HCT116 (cell line): ENCODE results near the gene SCT. TPM values are rescaled to one million over a fixed set of nuclear protein-coding genes. Genes with fewer than 3 reads are reported as not detected.

Experiments
- ATAC-seq: fragments of 200-7000 bp; cut with Tn5 transposase; 2 replicates; pipeline ENCODE4 v1.9.1; 2020; ENCODE audit warnings: mild to moderate bottlenecking, moderate library complexity
- BruUV-seq: library from RNA; stranded (reverse); fragments of 400-500 nt; replicated peaks from 2 replicates; lab custom pipeline; 2021; lab: Mats Ljungman, UMichigan
- CTCF ChIA-PET: fragments of 300-600 bp; sonication (Branson Sonifier 250); formaldehyde crosslinking; loops from one replicate; lab custom pipeline; 2021; ENCODE audit warnings: antibody characterized with exemption; lab: Charles Lee
- POLR2A ChIA-PET: fragments of 300-600, 350-600 bp; sonication (Branson Sonifier 250); formaldehyde crosslinking; loops from one replicate; lab custom pipeline; 2021; ENCODE audit warnings: antibody characterized with exemption; lab: Charles Lee
- RAD21 ChIA-PET, 2 experiments: fragments of 300-600 bp; sonication (Branson Sonifier 250); formaldehyde crosslinking; loops; one replicate each; lab custom pipeline; 2023; ENCODE audit warnings: low total read pairs in 2 of 2; ENCODE audit not compliant: uncharacterized antibody in 2 of 2, unreplicated experiment in 2 of 2, low non-redundant PET in 1 of 2; lab: Charles Lee
- DNase-seq: peaks from one replicate; pipeline ENCODE4 v3.0.0-alpha.2; 2010; ENCODE audit warnings: low read depth, low spot score
- H2AFZ ChIP-seq: fragments of 200-600 bp; shearing (Covaris generic), sonication (generic); 2 replicates; pipeline ENCODE4 v1.6.1; 2017; ENCODE audit warnings: low read depth, mixed run types, mixed read lengths, antibody characterized with exemption, low read length; ENCODE audit not compliant: poor library complexity, severe bottlenecking
- H3K27ac ChIP-seq: 2 replicates; pipeline ENCODE4 v1.5.1; 2012; ENCODE audit warnings: low read depth, low read length
- H3K27me3 ChIP-seq: fragments of 200-600 bp; sonication (generic); 2 replicates; pipeline ENCODE4 v1.6.1; 2016; ENCODE audit warnings: mixed run types, low read length, mixed read lengths; ENCODE audit not compliant: insufficient read depth
- H3K36me3 ChIP-seq, 2 experiments: fragments of 200-500 bp in 1 of 2; fragments of 200-600 bp in 1 of 2; sonication (Bioruptor generic) in 1 of 2; sonication (generic) in 1 of 2; 2 replicates each; pipeline versions ENCODE4 v1.5.1 to v1.6.1; 2014 to 2016; ENCODE audit warnings: low read length in 2 of 2, inconsistent platforms in 1 of 2, mixed read lengths in 1 of 2, mixed run types in 1 of 2; ENCODE audit not compliant: insufficient read depth in 2 of 2, control insufficient read depth in 1 of 2
- H3K4me1 ChIP-seq, 2 experiments: fragments of 200-600 bp in 1 of 2; sonication (generic) in 1 of 2; 2 replicates each; pipeline versions ENCODE4 v1.5.1 to v1.6.1; 2012 to 2017; ENCODE audit warnings: low read length in 2 of 2, inconsistent platforms in 1 of 2, mild to moderate bottlenecking in 1 of 2, mixed read lengths in 1 of 2, mixed run types in 1 of 2, moderate library complexity in 1 of 2; ENCODE audit not compliant: insufficient read depth in 2 of 2, control insufficient read depth in 1 of 2
- H3K4me2 ChIP-seq: fragments of 200-600 bp; sonication (generic); 2 replicates; pipeline ENCODE4 v1.6.1; 2017; ENCODE audit warnings: mixed run types, low read length, mixed read lengths
- H3K4me3 ChIP-seq, 2 experiments: fragments of 200-600 bp in 1 of 2; sonication (generic) in 1 of 2; replicated peaks in 1 of 2; 2 replicates each; pipeline ENCODE4 v1.5.1; 2011 to 2016; ENCODE audit warnings: low read length in 2 of 2, control low read depth in 1 of 2, low read depth in 1 of 2, mild to moderate bottlenecking in 1 of 2, mixed read lengths in 1 of 2, mixed run types in 1 of 2
- H3K79me2 ChIP-seq: fragments of 200-600 bp; sonication (generic); 2 replicates; pipeline ENCODE4 v1.6.1; 2017; ENCODE audit warnings: mild to moderate bottlenecking, mixed run types, low read length, moderate library complexity, mixed read lengths; ENCODE audit not compliant: insufficient read depth
- H3K9ac ChIP-seq: fragments of 200-600 bp; sonication (generic); 2 replicates; pipeline ENCODE4 v1.6.1; 2016; ENCODE audit warnings: low read length, mixed read lengths
- H3K9me2 ChIP-seq: fragments of 200-600 bp; sonication (generic), shearing (Covaris generic); 2 replicates; pipeline ENCODE4 v1.6.1; 2017; ENCODE audit warnings: mixed run types, mild to moderate bottlenecking, moderate library complexity; ENCODE audit not compliant: insufficient read depth
- H3K9me3 ChIP-seq, 2 experiments: fragments of 200-500 bp in 1 of 2; fragments of 200-600 bp in 1 of 2; sonication (Bioruptor generic) in 1 of 2; sonication (generic) in 1 of 2; 2 replicates each; pipeline ENCODE4 v1.6.1; 2014 to 2017; ENCODE audit warnings: low read length in 2 of 2, mixed read lengths in 2 of 2, inconsistent platforms in 1 of 2, low read depth in 1 of 2, mild to moderate bottlenecking in 1 of 2, mixed run types in 1 of 2, moderate library complexity in 1 of 2; ENCODE audit not compliant: control insufficient read depth in 1 of 2, insufficient read depth in 1 of 2
- H4K20me1 ChIP-seq: fragments of 200-600 bp; sonication (generic), shearing (Covaris generic); 2 replicates; pipeline ENCODE4 v1.6.1; 2017; ENCODE audit warnings: mixed run types, mild to moderate bottlenecking, moderate library complexity; ENCODE audit not compliant: insufficient read depth
- CBX3 ChIP-seq: IDR thresholded peaks from 2 replicates; pipeline ENCODE4 v1.6.1; 2012; ENCODE audit warnings: low read depth
- EGR1 ChIP-seq: IDR thresholded peaks from 2 replicates; pipeline ENCODE4 v1.6.1; 2012; ENCODE audit warnings: low read depth
- ELF1 ChIP-seq: IDR thresholded peaks from 2 replicates; pipeline ENCODE4 v1.6.1; 2012; ENCODE audit warnings: low read depth, borderline replicate concordance
- EZH2 ChIP-seq: fragments of 200-600 bp; sonication (generic); IDR thresholded peaks from 2 replicates; pipeline ENCODE4 v1.6.1; 2017; ENCODE audit warnings: antibody characterized with exemption, mixed run types
- EZH2phosphoT487 ChIP-seq: fragments of 200-600 bp; IDR thresholded peaks from 2 replicates; pipeline ENCODE4 v1.6.1; 2018; ENCODE audit warnings: antibody characterized with exemption, borderline replicate concordance
- FOSL1 ChIP-seq: IDR thresholded peaks from 2 replicates; pipeline ENCODE4 v1.6.1; 2012; ENCODE audit warnings: low read depth
- JUND ChIP-seq: IDR thresholded peaks from 2 replicates; pipeline ENCODE4 v1.6.1; 2012
- POLR2A ChIP-seq: IDR thresholded peaks from 2 replicates; pipeline ENCODE4 v1.7.0; 2011; ENCODE audit warnings: borderline replicate concordance; ENCODE audit not compliant: insufficient read depth, insufficient read length; ENCODE audit errors: extremely low read depth
- RAD21 ChIP-seq: IDR thresholded peaks from 2 replicates; pipeline ENCODE4 v1.6.1; 2012; ENCODE audit warnings: low read depth, mild to moderate bottlenecking
- SP1 ChIP-seq: IDR thresholded peaks from 2 replicates; pipeline ENCODE4 v1.6.1; 2012; ENCODE audit warnings: low read depth
- SRF ChIP-seq: IDR thresholded peaks from 2 replicates; pipeline ENCODE4 v1.6.1; 2012; ENCODE audit warnings: low read depth
- TCF7L2 ChIP-seq: IDR thresholded peaks from 2 replicates; pipeline ENCODE4 v1.7.0; 2011; ENCODE audit warnings: borderline replicate concordance, inconsistent platforms; ENCODE audit not compliant: insufficient read depth, insufficient read length; ENCODE audit errors: extremely low read depth
- ZFX ChIP-seq: fragments of 450-650 bp; IDR thresholded peaks from 2 replicates; pipeline ENCODE4 v1.6.1; 2017
- ZNF274 ChIP-seq: fragments of 200-500 bp; sonication (Bioruptor generic); IDR thresholded peaks from 2 replicates; pipeline ENCODE4 v1.6.1; 2014; ENCODE audit warnings: mild to moderate bottlenecking, low read depth, low read length, inconsistent platforms
- intact Hi-C: fragments of 100-400 bp; cut with micrococcal nuclease; formaldehyde crosslinking; loops from 2 replicates; pipeline ENCODE4 v1.10.0; 2022
- total RNA-seq: library from RNA; stranded (reverse); gene quantifications from one replicate; pipeline ENCODE4 v1.2.1, GENCODE V29; 2021; ENCODE audit not compliant: unreplicated experiment
- TF ChIP-seq, protein P1 (sequence below): IDR thresholded peaks from 2 replicates; pipeline ENCODE4 v1.6.1; 2012; ENCODE audit warnings: low read depth
- TF ChIP-seq, protein P2 (sequence below): IDR thresholded peaks from 2 replicates; pipeline ENCODE4 v1.6.1; 2012

Gene SCT
- total RNA-seq, 1 experiment from 2014 or later: not detected

DNA sequence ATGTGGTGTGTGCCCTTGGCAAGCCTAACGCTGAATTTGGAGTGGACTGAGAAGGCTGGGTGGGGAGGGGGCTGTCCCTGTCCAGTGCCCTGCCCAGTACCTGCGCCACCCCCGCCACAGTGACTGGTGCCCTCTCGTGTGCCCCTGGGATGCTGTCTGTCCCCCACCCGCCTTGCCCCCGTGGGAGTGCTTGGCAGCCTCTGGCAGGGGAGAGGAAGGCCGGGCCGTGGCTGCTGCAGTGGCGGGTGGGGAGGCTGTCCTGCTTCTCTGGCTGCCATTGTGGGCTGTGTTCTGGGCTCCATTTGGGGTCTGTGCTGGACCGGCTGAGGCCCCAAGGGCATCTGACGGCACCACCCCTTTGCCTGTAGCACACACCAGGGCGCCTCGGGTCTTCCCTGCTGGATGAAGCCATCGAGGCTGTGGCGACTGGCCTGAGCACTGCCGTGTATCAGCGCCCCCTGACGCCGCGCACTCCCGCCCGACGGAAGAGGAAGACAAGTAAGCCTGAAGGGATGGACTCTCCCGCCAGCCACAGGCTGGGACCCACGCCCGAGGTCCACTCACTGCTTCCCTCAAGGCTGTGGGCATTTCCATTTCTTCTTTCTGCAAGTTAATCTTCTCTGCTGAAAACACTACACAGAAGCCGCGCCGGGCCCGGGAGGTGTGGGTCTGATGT is 28.8 kb downstream of the SCT start:
- Histone ChIP-seq H3K4me3 (no peak overlapping the region), H3K27ac (no peak overlapping the region), H3K9me3 (no peaks in the 10 kb centered on the region), H3K79me2 (peaks cover 81% of the 10 kb centered on the region), H3K9ac (no peak overlapping the region), H2AFZ (no peak overlapping the region), H3K36me3 (peaks cover 60 to 64% of the 10 kb centered on the region in 2 experiments), H3K27me3 (no peaks in the 10 kb centered on the region), H4K20me1 (no peaks in the 10 kb centered on the region), H3K4me1 (peaks cover 0 to 8% of the 10 kb centered on the region in 2 experiments; a peak in 2 of 4 replicates), H3K4me2 (no peak overlapping the region), H3K9me2 (no peaks in the 10 kb centered on the region)
- POLR2A ChIA-PET: no interaction called here
- BruUV-seq: no TSS peak
- CTCF ChIA-PET: no interaction called here
- no peak for DNase-seq
- intact Hi-C loops: no loop called here
- RAD21 ChIA-PET: no interaction called here
- TF ChIP-seq EZH2phosphoT487 (no peak), POLR2A (no peak), CBX3 (no peak), SRF (no peak), RAD21 (no peak), SP1 (no peak), EGR1 (no peak), TCF7L2 (no peak), FOSL1 (no peak), ELF1 (no peak), EZH2 (no peak), ZNF274 (no peak), JUND (no peak), ZFX (no peak)
- TF ChIP-seq, protein P1, sequence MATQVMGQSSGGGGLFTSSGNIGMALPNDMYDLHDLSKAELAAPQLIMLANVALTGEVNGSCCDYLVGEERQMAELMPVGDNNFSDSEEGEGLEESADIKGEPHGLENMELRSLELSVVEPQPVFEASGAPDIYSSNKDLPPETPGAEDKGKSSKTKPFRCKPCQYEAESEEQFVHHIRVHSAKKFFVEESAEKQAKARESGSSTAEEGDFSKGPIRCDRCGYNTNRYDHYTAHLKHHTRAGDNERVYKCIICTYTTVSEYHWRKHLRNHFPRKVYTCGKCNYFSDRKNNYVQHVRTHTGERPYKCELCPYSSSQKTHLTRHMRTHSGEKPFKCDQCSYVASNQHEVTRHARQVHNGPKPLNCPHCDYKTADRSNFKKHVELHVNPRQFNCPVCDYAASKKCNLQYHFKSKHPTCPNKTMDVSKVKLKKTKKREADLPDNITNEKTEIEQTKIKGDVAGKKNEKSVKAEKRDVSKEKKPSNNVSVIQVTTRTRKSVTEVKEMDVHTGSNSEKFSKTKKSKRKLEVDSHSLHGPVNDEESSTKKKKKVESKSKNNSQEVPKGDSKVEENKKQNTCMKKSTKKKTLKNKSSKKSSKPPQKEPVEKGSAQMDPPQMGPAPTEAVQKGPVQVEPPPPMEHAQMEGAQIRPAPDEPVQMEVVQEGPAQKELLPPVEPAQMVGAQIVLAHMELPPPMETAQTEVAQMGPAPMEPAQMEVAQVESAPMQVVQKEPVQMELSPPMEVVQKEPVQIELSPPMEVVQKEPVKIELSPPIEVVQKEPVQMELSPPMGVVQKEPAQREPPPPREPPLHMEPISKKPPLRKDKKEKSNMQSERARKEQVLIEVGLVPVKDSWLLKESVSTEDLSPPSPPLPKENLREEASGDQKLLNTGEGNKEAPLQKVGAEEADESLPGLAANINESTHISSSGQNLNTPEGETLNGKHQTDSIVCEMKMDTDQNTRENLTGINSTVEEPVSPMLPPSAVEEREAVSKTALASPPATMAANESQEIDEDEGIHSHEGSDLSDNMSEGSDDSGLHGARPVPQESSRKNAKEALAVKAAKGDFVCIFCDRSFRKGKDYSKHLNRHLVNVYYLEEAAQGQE: no peak
- TF ChIP-seq, protein P2, sequence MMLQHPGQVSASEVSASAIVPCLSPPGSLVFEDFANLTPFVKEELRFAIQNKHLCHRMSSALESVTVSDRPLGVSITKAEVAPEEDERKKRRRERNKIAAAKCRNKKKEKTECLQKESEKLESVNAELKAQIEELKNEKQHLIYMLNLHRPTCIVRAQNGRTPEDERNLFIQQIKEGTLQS: no peak
- no peak for ATAC-seq
